GM12878 (cell line): Measurements from ENCODE around the gene SLC37A1. TPM values are rescaled to one million over a fixed set of nuclear protein-coding genes. Genes with fewer than 3 reads are reported as not detected.

Source experiments
- ATAC-seq: fragments of 200-7000 bp; cut with Tn5 transposase; 3 replicates; pipeline ENCODE4 v1.9.1; 2020; ENCODE audit warnings: mild to moderate bottlenecking, moderate library complexity
- BruUV-seq: library from RNA; stranded (reverse); fragments of 400-500 nt; replicated peaks from 2 replicates; lab custom pipeline; 2021; lab: Mats Ljungman, UMichigan
- CTCF ChIA-PET: fragments of 300-600 bp; sonication (Branson Sonifier 250); formaldehyde crosslinking; extraction: SDS; loops from one replicate; lab custom pipeline; 2021; ENCODE audit warnings: inconsistent platforms; lab: Yijun Ruan, JAX
- POLR2A ChIA-PET: fragments of 350-600 bp; formaldehyde crosslinking; extraction: SDS; loops from one replicate; lab custom pipeline; 2021; ENCODE audit warnings: inconsistent platforms; lab: Charles Lee
- RAD21 ChIA-PET: fragments of 300-600 bp; sonication (Branson Sonifier 250); formaldehyde crosslinking; loops from one replicate; lab custom pipeline; 2023; ENCODE audit warnings: antibody characterized with exemption; ENCODE audit not compliant: unreplicated experiment; lab: Charles Lee
- SMC1A ChIA-PET: fragments of 300-600 bp; sonication (Branson Sonifier 250); formaldehyde crosslinking; loops from one replicate; lab custom pipeline; 2023; ENCODE audit not compliant: unreplicated experiment, uncharacterized antibody; lab: Charles Lee
- DNase-seq: peaks from one replicate; pipeline ENCODE4 v3.0.0-alpha.2; 2011; ENCODE audit warnings: low read depth, low spot score
- FAIRE-seq: peaks from 3 replicates; lab custom pipeline; 2011; peaks lifted over from hg19 to GRCh38; lab: Jason Lieb, UNC
- H2AFZ ChIP-seq: 2 replicates; pipeline ENCODE4 v1.6.0; 2011; ENCODE audit warnings: low read depth, low read length, control low read depth; ENCODE audit not compliant: control insufficient read depth
- H3K27ac ChIP-seq: 2 replicates; pipeline ENCODE4 v1.5.1; 2011; ENCODE audit warnings: control low read depth; ENCODE audit not compliant: control insufficient read depth, insufficient read depth
- H3K27me3 ChIP-seq, 2 experiments: replicated peaks in 1 of 2; 2 replicates each; pipeline versions ENCODE4 v1.6.0 to v1.6.1; 2011; ENCODE audit warnings: low read length in 1 of 2; ENCODE audit not compliant: control insufficient read depth in 2 of 2, insufficient read depth in 2 of 2
- H3K36me3 ChIP-seq, 2 experiments: 2 replicates each; pipeline ENCODE4 v1.5.1; 2011; ENCODE audit warnings: low read length in 1 of 2; ENCODE audit not compliant: control insufficient read depth in 2 of 2, insufficient read depth in 2 of 2
- H3K4me1 ChIP-seq: 2 replicates; pipeline ENCODE4 v1.6.1; 2011; ENCODE audit warnings: mild to moderate bottlenecking, low read length, moderate library complexity, mixed read lengths; ENCODE audit not compliant: control insufficient read depth, insufficient read depth
- H3K4me2 ChIP-seq: 2 replicates; pipeline ENCODE4 v1.6.0; 2011; ENCODE audit warnings: control low read depth; ENCODE audit not compliant: control insufficient read depth, insufficient read depth
- H3K4me3 ChIP-seq: fragments of 200-600 bp; sonication (generic); 2 replicates; pipeline ENCODE4 v1.5.1; 2016
- H3K79me2 ChIP-seq: 2 replicates; pipeline ENCODE4 v1.6.0; 2011; ENCODE audit warnings: low read length; ENCODE audit not compliant: control insufficient read depth, insufficient read depth
- H3K9ac ChIP-seq: 2 replicates; pipeline ENCODE4 v1.8.0; 2011; ENCODE audit warnings: low read length, control low read depth, mixed read lengths; ENCODE audit not compliant: control insufficient read depth, insufficient read depth
- H3K9me3 ChIP-seq: replicated peaks from 3 replicates; pipeline ENCODE4 v1.5.1; 2011; ENCODE audit warnings: mild to moderate bottlenecking, low read length; ENCODE audit not compliant: control insufficient read depth, insufficient read depth
- H4K20me1 ChIP-seq: 2 replicates; pipeline ENCODE4 v1.6.0; 2011; ENCODE audit not compliant: control insufficient read depth, insufficient read depth
- DPF2 ChIP-seq: fragments of 450-650 bp; IDR thresholded peaks from 2 replicates; pipeline ENCODE4 v1.6.1; 2017; ENCODE audit warnings: mild to moderate bottlenecking
- HDAC2 ChIP-seq: fragments of 200-600 bp; sonication (generic); IDR thresholded peaks from 2 replicates; pipeline ENCODE4 v1.6.1; 2017
- NBN ChIP-seq: fragments of 450-650 bp; IDR thresholded peaks from 2 replicates; pipeline ENCODE4 v1.6.1; 2016
- NFYB ChIP-seq: IDR thresholded peaks from 2 replicates; pipeline ENCODE4 v1.6.1; 2011; ENCODE audit warnings: low read depth, mild to moderate bottlenecking, low read length, improper control_type of control experiment, moderate library complexity; ENCODE audit not compliant: insufficient read depth
- NRF1 ChIP-seq: conservative IDR thresholded peaks from 2 replicates; pipeline ENCODE4 v1.6.1; 2011; ENCODE audit warnings: mild to moderate bottlenecking, low read depth, low read length, improper control_type of control experiment
- PBX3 ChIP-seq: IDR thresholded peaks from 2 replicates; pipeline ENCODE4 v1.6.1; 2011; ENCODE audit warnings: mild to moderate bottlenecking, low read depth, low read length, moderate library complexity; ENCODE audit not compliant: insufficient replicate concordance
- SIX5 ChIP-seq: IDR thresholded peaks from 2 replicates; pipeline ENCODE4 v1.6.1; 2011; ENCODE audit warnings: mild to moderate bottlenecking, low read depth, low read length, moderate library complexity; ENCODE audit not compliant: severe bottlenecking
- TARDBP ChIP-seq: IDR thresholded peaks from 2 replicates; pipeline ENCODE4 v1.6.1; 2016; ENCODE audit warnings: borderline replicate concordance
- YBX1 ChIP-seq: fragments of 450-650 bp; IDR thresholded peaks from 2 replicates; pipeline ENCODE4 v1.6.1; 2016; ENCODE audit warnings: antibody characterized with exemption
- ZNF274 ChIP-seq: IDR thresholded peaks from one replicate; pipeline ENCODE4 v1.8.0; 2011; ENCODE audit not compliant: insufficient read length, insufficient read depth
- WGBS: methylation state at CpG from one replicate; pipeline ENCODE4 v1.1.6; 2016; ENCODE audit warnings: low lambda C conversion rate; ENCODE audit not compliant: insufficient replicate concordance, insufficient coverage; ENCODE audit errors: missing lambda C conversion rate; 5-methylcytosine and 5-hydroxymethylcytosine counted together
- in situ Hi-C: fragments of 300-500 bp; cut with MboI; formaldehyde crosslinking; loops from 9 replicates; pipeline ENCODE4 v1.14.3; 2018; ENCODE audit warnings: mixed read lengths
- intact Hi-C: fragments of 100-400 bp; cut with micrococcal nuclease; formaldehyde crosslinking; loops from one replicate; pipeline ENCODE4 v1.14.2; 2022; ENCODE audit not compliant: unreplicated experiment
- polyA plus RNA-seq, 11 experiments: library from polyadenylated mRNA; depleted of rRNA in 4 of 11; unstranded in 6 of 11; stranded (reverse) in 5 of 11; fragments of >200 nt; fragmentation: Nextera tagmentation in 4 of 11; fragmentation: Illumina TruSeq in 1 of 11; extraction: Ambion mirVana in 4 of 11; extraction: Trizol in 1 of 11; gene quantifications; 1 replicate in 1 of 11; 2 replicates in 10 of 11; pipeline versions ENCODE4 v1.2.1 to v1.2.3, GENCODE V29; 2011 to 2016; ENCODE audit warnings: inconsistent platforms in 2 of 11, missing spikeins in 2 of 11, low read depth in 1 of 11
- total RNA-seq, 4 experiments: library from RNA; depleted of rRNA in 3 of 4; stranded (reverse); fragments of >200 nt in 3 of 4; fragmentation: Illumina TruSeq in 1 of 4; extraction: Trizol in 1 of 4; gene quantifications; 2 replicates each; pipeline versions ENCODE4 v1.2.1 to v1.2.3, GENCODE V29; 2013 to 2021

Gene SLC37A1
- total and polyA plus RNA-seq, 10 of the 15 experiments (the other 5 are each of a cell fraction or from before 2014, with no cell fraction given) = 1.1 to 35.5 (median 24.4) TPM

- no peaks in the 10 kb centered on the region for H3K9me3 ChIP-seq
- 26% methylated on average over 5 of the region's 5 CpGs for WGBS
- no peaks in the 10 kb centered on the region for H3K79me2 ChIP-seq
- SMC1A ChIA-PET = interaction anchor here (0.8 to 1.8 kb wide), 2 partner anchors 8 to 14 kb away, joined by 3 to 6 read pairs; no protein-coding TSS in a partner anchor
- no peak for TF ChIP-seq PBX3
- no peak for TF ChIP-seq TARDBP
- no peak for TF ChIP-seq NRF1
- no peak for TF ChIP-seq NBN
- TF ChIP-seq SIX5 = no peak
- no peak for TF ChIP-seq HDAC2
- TF ChIP-seq NFYB = no peak
- TF ChIP-seq ZNF274 = no peak
- TF ChIP-seq YBX1 = no peak
- TF ChIP-seq DPF2 = no peak
- TF ChIP-seq, all 136 proteins: peak for 0
- no peaks in the 10 kb centered on the region for H4K20me1 ChIP-seq
- FAIRE-seq = no peak
- no TSS peak for BruUV-seq
- intact Hi-C loops (no loop called here), in situ Hi-C loops (no loop called here)
- H3K36me3 ChIP-seq = no peaks in the 10 kb centered on the region
- H3K27me3 ChIP-seq = no peaks in the 10 kb centered on the region
- peaks cover 13% of the 10 kb centered on the region for H3K4me1 ChIP-seq
- POLR2A ChIA-PET = no interaction called here
- no peak for DNase-seq
- H3K4me2 ChIP-seq = no peak overlapping the region
- RAD21 ChIA-PET = no interaction called here
- no peak overlapping the region for H2AFZ ChIP-seq
- H3K27ac ChIP-seq = no peak overlapping the region
- no peak for ATAC-seq
- CTCF ChIA-PET = interaction anchor here (1.2 kb wide), 1 partner anchor 10 kb away, joined by 4 read pairs; no protein-coding TSS in a partner anchor
- no peak overlapping the region for H3K9ac ChIP-seq
- no peak overlapping the region for H3K4me3 ChIP-seq
Observed at GRCh38 chr21:42498012-42498411, 15.6 kb upstream of the SLC37A1 start.
